Transverse colon (tissue), 3 donors: ENCODE measurements around the gene SOD3.

ENCODE experiments used
- CTCF ChIP-seq, 5 experiments: fragments of 200-600 bp in 3 of 5; fragments of 450-650 bp in 2 of 5; sonication (generic) in 3 of 5; IDR thresholded peaks; 1 replicate in 2 of 5; 2 replicates in 3 of 5; pipeline ENCODE4 v1.5.1; 2016 to 2017; ENCODE audit warnings: antibody characterized with exemption in 5 of 5, inconsistent platforms in 3 of 5, mild to moderate bottlenecking in 2 of 5, moderate library complexity in 1 of 5
- POLR2A ChIP-seq: fragments of 450-650 bp; IDR thresholded peaks from one replicate; pipeline ENCODE4 v1.6.1; 2016; ENCODE audit warnings: antibody characterized with exemption, mild to moderate bottlenecking, moderate library complexity

- no peak for TF ChIP-seq CTCF (IDR thresholded peaks at IDR 0.05)
- no peak for TF ChIP-seq POLR2A
Measured at GRCh38 chr4:24778464-24779225, 16.7 kb upstream of the SOD3 start.
